ENCODE results near the gene CENPF. TPM values are rescaled to one million over a fixed set of nuclear protein-coding genes. Genes with fewer than 3 reads are reported as not detected.

The CENPF gene
- total and polyA plus RNA-seq, 2 of the 13 experiments (the other 11 are each of a cell fraction or from before 2014, with no cell fraction given) = 14.7 to 84.9 TPM

DNA sequence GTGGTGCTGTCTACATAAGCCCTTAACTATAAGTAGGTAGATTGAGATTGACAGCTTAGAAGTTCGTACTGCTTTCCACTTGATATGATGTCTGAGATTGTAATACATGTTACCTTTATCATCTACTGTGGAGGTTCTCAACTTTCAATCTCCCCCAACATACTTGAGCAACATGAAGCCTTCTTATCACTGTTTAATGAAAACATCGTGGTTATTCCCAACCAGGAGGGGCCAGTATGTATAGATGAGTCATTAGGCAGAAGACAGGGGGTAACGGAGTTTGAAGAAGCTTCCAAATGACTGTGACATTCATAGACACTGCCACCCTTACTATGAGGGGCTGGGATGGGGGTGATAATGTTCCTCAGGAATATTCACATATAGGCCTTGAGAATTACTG is 36.0 kb downstream of the CENPF start:
- FAIRE-seq (no peak), DNase-seq (ENCODE audit: low spot score) (no peak), ATAC-seq (no peak)
- intact Hi-C loops (cut with micrococcal nuclease; ENCODE audit: unreplicated experiment) (no loop called here), in situ Hi-C loops (cut with HindIII; ENCODE audit: extremely low pct_ligation_motif_present, low pct_unique_long_range_greater_than_20kb) (no loop called here)
- TF ChIP-seq RFX3 (CRISPR knock-in tag; IDR thresholded peaks at IDR 0.05) = no peak
- no peak for TF ChIP-seq ZNF225 (CRISPR knock-in tag; IDR thresholded peaks at IDR 0.05)
- TF ChIP-seq RARA (CRISPR knock-in tag; IDR thresholded peaks at IDR 0.05) = no peak
- no peak for TF ChIP-seq NFE2 (CRISPR knock-in tag; IDR thresholded peaks at IDR 0.05)
- Histone ChIP-seq H3K9ac (ENCODE audit: insufficient read depth, low read depth, low read length) (no peak overlapping the region), H3K27me3 (ENCODE audit: control insufficient read depth in 1 of 2, insufficient read depth in 2 of 2, low read length in 2 of 2) (no peaks in the 10 kb centered on the region), H3K79me2 (ENCODE audit: insufficient read depth, low read length) (no peaks in the 10 kb centered on the region), H3K27ac (ENCODE audit: extremely low read length, insufficient read depth, low read length) (no peak overlapping the region), H4K20me1 (ENCODE audit: insufficient read depth, low read length) (no peaks in the 10 kb centered on the region), H3K4me1 (ENCODE audit: insufficient read depth, low read length) (no peaks in the 10 kb centered on the region), H2AFZ (ENCODE audit: low read length) (no peak overlapping the region), H3K4me2 (ENCODE audit: low read depth, low read length) (no peak overlapping the region), H3K4me3 (replicated peaks in 1 of 3; ENCODE audit: insufficient read depth in 1 of 3, low read depth in 2 of 3, low read length in 3 of 3) (no peak overlapping the region), H3K9me3 (ENCODE audit: low read length) (no peaks in the 10 kb centered on the region), H3K36me3 (replicated peaks in 1 of 2; ENCODE audit: control insufficient read depth in 1 of 2, insufficient read depth in 2 of 2, low read length in 2 of 2) (peaks cover 23 to 82% of the 10 kb centered on the region in 2 experiments)
- ChIA-PET POLR2A (no interaction called here), CTCF (ENCODE audit: low intra/inter-chr PET ratio, low total read pairs) (no interaction called here)
- 98% methylated on average over 3 of the region's 3 CpGs for WGBS (ENCODE audit: low lambda C conversion rate)
- no TSS peak for BruUV-seq (replicated peaks)

GRCh38 chr1:214640431-214641213 is 37.6 kb downstream of the CENPF start:
- no peaks in the 10 kb centered on the region for H3K9me3 ChIP-seq (ENCODE audit: low read length)
- no peak overlapping the region for H3K9ac ChIP-seq (ENCODE audit: insufficient read depth, low read depth, low read length)
- no peaks in the 10 kb centered on the region for H3K79me2 ChIP-seq (ENCODE audit: insufficient read depth, low read length)
- no peak overlapping the region for H3K4me2 ChIP-seq (ENCODE audit: low read depth, low read length)
- FAIRE-seq (no peak), ATAC-seq (no peak), DNase-seq (ENCODE audit: low spot score) (no peak)
- H3K27me3 ChIP-seq (ENCODE audit: control insufficient read depth in 1 of 2, insufficient read depth in 2 of 2, low read length in 2 of 2) = no peaks in the 10 kb centered on the region
- BruUV-seq (replicated peaks) = no TSS peak
- no peak overlapping the region for H3K27ac ChIP-seq (ENCODE audit: extremely low read length, insufficient read depth, low read length)
- H2AFZ ChIP-seq (ENCODE audit: low read length) = no peak overlapping the region
- peaks cover 21 to 80% of the 10 kb centered on the region in 2 experiments for H3K36me3 ChIP-seq (replicated peaks in 1 of 2; ENCODE audit: control insufficient read depth in 1 of 2, insufficient read depth in 2 of 2, low read length in 2 of 2)
- intact Hi-C loops (cut with micrococcal nuclease; ENCODE audit: unreplicated experiment) (no loop called here), in situ Hi-C loops (cut with HindIII; ENCODE audit: extremely low pct_ligation_motif_present, low pct_unique_long_range_greater_than_20kb) (no loop called here)
- no peak overlapping the region for H3K4me3 ChIP-seq (replicated peaks in 1 of 3; ENCODE audit: insufficient read depth in 1 of 3, low read depth in 2 of 3, low read length in 3 of 3)
- ChIA-PET CTCF (ENCODE audit: low intra/inter-chr PET ratio, low total read pairs) (no interaction called here), POLR2A (no interaction called here)
- WGBS (ENCODE audit: low lambda C conversion rate) = 86% methylated on average over 6 of the region's 6 CpGs
- H4K20me1 ChIP-seq (ENCODE audit: insufficient read depth, low read length) = no peaks in the 10 kb centered on the region
- H3K4me1 ChIP-seq (ENCODE audit: insufficient read depth, low read length) = no peaks in the 10 kb centered on the region
- TF ChIP-seq ZNF121 (CRISPR knock-in tag; IDR thresholded peaks at IDR 0.05) (no peak), ZNF136 (CRISPR knock-in tag; IDR thresholded peaks at IDR 0.05; ENCODE audit: low read depth) (no peak), MEIS1 (CRISPR knock-in tag; IDR thresholded peaks at IDR 0.05; ENCODE audit: borderline replicate concordance) (no peak), ZNF629 (CRISPR knock-in tag; conservative IDR thresholded peaks at IDR 0.05) (no peak), ZNF263 (CRISPR knock-in tag; IDR thresholded peaks at IDR 0.05) (no peak), ATF1 (CRISPR knock-in tag; IDR thresholded peaks at IDR 0.05) (no peak), ZNF180 (CRISPR knock-in tag; IDR thresholded peaks at IDR 0.05; ENCODE audit: borderline replicate concordance, low read depth) (no peak), KMT2A (CRISPR knock-in tag; IDR thresholded peaks at IDR 0.05) (no peak), ATRX (CRISPR knock-in tag; IDR thresholded peaks at IDR 0.05; ENCODE audit: borderline replicate concordance) (no peak), ZNF207 (IDR thresholded peaks at IDR 0.05; ENCODE audit: borderline replicate concordance) (no peak), ZSCAN29 (CRISPR knock-in tag; conservative IDR thresholded peaks at IDR 0.05) (no peak), ZNF781 (CRISPR knock-in tag; IDR thresholded peaks at IDR 0.05; ENCODE audit: borderline replicate concordance, not compliant biosample characterization) (no peak), ARID3A (IDR thresholded peaks at IDR 0.05; ENCODE audit: low read depth, low read length) (no peak), ZNF850 (CRISPR knock-in tag; conservative IDR thresholded peaks at IDR 0.05) (no peak), ZBTB7A (CRISPR knock-in tag; IDR thresholded peaks at IDR 0.05) (no peak), ZNF709 (CRISPR knock-in tag; IDR thresholded peaks at IDR 0.05) (no peak)
